Measurements from ENCODE around the gene C17orf50.

The C17orf50 gene

GRCh38 chr17:35811759-35812158 is 51.1 kb downstream of the C17orf50 start:
- TF ChIP-seq, protein P1, sequence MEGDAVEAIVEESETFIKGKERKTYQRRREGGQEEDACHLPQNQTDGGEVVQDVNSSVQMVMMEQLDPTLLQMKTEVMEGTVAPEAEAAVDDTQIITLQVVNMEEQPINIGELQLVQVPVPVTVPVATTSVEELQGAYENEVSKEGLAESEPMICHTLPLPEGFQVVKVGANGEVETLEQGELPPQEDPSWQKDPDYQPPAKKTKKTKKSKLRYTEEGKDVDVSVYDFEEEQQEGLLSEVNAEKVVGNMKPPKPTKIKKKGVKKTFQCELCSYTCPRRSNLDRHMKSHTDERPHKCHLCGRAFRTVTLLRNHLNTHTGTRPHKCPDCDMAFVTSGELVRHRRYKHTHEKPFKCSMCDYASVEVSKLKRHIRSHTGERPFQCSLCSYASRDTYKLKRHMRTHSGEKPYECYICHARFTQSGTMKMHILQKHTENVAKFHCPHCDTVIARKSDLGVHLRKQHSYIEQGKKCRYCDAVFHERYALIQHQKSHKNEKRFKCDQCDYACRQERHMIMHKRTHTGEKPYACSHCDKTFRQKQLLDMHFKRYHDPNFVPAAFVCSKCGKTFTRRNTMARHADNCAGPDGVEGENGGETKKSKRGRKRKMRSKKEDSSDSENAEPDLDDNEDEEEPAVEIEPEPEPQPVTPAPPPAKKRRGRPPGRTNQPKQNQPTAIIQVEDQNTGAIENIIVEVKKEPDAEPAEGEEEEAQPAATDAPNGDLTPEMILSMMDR (conservative IDR thresholded peaks at IDR 0.05; ENCODE audit: low read length), result no peak
- H3K4me3 ChIP-seq (ENCODE audit: low read length), result no peak overlapping the region
- DNase-seq (ENCODE audit: low read depth), result no peak

DNA sequence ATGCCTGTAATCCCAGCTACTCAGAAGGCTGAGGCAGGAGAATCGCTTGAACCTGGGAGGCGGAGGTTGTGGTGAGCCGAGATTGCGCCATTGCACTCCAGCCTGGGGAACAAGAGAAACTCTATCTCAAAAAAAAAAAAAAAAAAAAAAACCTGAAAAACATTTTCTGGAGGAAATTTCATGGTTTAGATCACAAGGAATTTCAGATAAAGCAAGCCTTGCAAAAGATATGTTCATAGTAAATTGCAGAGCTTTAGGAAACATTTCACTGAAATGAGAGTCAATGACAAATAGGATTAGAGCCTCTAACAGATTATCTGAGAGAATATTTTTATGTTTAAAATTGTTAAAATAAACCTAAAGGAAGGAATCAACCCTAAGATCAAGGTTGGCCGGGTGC is 51.8 kb downstream of the C17orf50 start:
- TF ChIP-seq, protein P1 (conservative IDR thresholded peaks at IDR 0.05; ENCODE audit: low read length), result no peak
- DNase-seq (ENCODE audit: low read depth), result no peak

More for the DNA sequence above, 51.8 kb downstream of the C17orf50 start:
- no peak overlapping the region for H3K4me3 ChIP-seq (ENCODE audit: low read length)

Data from AG10803 (cell line).